Measurements from ENCODE around the gene CEP120.
"Not testable (repeated sequence)": the region's sequence is repeated elsewhere in the genome, so short reads cannot be mapped to it uniquely, and the experiment has no call there.

The CEP120 gene

DNA sequence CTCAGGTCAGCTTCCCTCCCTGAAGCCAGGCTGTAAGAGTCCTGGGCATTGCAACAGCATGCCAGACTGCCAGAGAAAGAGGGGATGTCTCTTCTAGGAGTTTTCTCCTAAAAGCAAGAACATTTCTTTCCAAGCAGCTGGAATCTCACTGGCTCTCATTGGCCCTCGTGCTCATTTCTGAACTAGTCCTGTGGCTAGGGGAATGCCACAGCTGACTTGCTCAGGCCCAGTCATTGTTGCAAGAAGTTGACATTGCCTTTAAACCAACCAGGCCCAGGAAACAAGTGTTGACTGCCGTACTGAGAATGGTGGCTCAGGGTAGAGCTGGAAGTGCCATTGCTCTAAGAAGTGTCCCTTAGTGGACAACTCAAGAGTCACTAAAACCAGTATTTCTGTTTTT lies 15.0 kb upstream of the CEP120 start:
- DNase-seq: no peak

- no peak for DNase-seq
Measured at GRCh38 chr5:123436201-123436600, 13.0 kb upstream of the CEP120 start.

- DNase-seq: no peak
Measured at GRCh38 chr5:123434796-123435195, 11.6 kb upstream of the CEP120 start.

- DNase-seq: no peak
Measured at GRCh38 chr5:123433596-123433995, 10.4 kb upstream of the CEP120 start.

DNA sequence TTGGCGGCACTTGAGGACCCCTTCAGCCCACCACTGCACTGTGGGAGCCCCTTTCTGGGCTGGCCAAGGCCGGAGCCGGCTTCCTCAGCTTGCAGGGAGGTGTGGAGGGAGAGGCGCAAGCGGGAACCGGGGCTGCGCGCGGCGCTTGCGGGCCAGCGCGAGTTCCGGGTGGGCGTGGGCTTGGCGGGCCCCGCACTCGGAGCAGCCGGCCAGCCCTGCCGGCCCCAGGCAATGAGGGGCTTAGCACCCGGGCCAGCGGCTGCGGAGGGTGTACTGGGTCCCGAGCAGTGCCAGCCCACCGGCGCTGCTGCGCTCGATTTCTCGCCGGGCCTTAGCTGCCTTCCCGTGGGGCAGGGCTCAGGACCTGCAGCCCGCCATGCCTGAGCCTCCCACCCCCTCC lies 7.2 kb upstream of the CEP120 start:
- DNase-seq: not testable (repeated sequence)

DNA sequence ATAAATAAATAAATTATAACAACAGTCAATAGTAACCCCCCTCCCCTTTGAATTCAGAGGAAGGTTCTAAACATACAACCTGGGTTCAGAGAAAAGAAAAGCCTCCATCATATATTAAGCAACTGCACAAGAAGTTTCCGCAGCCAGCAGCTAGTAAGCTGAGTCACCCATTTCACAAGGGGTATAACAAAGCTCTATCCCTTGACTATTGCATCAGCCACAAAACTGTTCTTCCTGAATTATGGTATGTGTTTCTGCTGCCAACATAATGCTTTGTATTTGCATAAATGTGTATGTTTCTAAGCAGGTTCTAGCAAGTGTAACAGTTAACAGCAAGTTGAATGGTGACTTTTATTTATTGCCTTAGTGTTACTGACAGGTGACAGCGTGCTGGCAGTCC lies 6.8 kb upstream of the CEP120 start:
- no peak for DNase-seq

GRCh38 chr5:123429221-123429954 lies 6.2 kb upstream of the CEP120 start:
- DNase-seq: no peak

DNA sequence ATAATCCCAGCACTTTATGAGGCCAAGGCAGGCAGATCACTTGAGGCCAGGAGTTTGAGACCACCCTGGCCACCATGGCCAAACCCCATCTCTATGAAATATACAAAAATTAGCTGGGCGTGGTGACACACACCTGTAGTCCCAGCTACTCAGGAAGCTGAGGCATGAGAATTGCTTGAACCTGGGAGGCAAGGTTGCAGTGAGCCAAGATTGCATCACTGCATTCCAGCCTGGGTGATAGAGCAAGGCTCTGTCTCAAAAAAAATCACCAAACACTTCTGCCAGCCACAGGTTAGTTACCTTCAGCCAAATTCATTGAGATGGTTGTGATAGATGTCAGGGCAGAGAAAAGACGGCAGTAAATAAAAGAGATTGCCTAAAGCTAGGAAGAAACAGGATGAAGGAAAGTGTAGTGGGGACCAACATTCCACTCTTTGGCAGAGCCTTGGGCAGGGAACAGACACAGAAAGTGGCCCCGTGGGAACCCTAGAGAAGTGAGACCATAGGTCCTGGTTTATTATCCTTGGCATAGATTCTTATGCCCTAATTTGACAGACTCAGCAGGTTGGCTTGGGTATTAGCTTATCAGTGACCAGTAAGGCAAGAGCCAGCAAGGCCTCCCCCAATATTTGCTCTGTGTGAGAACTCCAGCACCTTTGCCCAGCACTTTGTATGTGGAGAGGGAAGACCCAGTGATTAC lies 5.5 kb upstream of the CEP120 start:
- no peak for DNase-seq

GRCh38 chr5:123427281-123427680 lies 4.1 kb upstream of the CEP120 start:
- DNase-seq: no peak

DNA sequence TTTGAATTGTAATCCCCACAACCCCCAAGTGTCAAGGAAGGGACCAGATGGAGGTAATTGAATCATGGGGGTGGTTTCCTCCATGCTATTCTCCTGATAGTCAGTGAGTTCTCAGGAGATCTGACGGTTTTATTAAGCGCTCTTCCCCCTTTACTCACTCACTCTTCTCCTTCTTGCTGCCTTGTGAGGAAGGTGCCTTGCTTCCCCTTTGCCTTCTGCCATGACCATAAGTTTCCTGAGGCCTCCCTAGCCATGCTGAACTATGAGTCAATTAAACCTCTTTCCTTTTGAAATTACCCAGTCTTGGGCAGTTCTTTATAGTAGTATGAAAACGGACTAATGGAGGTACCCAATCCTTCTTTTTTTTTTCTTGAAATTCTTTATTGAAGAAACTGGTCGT lies 2.2 kb upstream of the CEP120 start:
- DNase-seq: no peak

DNA sequence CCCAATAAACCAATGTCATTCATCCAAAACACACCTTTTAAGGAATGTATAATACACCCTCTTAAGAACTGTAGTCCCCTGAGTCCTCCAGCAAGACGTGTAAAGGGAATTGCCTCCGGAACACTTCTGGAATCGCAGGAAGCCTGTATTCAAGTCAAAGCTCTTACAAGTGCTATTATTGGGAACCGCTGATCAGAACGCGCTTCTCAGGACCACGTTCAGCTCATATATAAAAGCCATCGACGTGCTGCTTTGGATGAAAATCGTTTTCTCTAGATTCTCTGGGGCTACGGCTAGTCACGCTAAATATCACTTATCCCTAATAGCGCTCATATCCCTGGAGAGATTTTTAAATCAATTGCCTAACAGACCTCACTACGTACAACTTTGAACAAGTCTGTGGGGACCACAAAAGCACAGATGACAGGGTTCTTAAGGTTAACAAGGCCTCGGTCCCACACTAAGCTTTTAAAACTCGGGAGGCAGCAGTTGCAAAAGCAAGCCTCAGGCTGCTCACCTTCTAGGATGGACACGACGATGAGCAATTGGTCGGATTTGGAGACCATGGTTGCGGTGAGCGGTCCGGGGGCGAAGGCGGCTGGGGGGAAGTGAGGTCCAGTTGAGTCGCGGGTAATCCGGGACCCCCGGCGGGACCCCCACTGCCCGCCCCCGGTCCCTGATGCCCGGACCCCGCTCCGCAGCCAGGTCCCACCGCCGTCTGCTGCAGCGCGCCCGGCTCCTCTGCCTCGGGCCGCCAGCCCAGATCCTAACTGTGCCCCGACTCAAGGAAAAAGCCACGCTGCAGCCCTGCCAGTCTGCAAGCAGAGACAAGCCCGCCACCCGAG lies 548 bp downstream of the CEP120 start:
- no peak for DNase-seq

DNA sequence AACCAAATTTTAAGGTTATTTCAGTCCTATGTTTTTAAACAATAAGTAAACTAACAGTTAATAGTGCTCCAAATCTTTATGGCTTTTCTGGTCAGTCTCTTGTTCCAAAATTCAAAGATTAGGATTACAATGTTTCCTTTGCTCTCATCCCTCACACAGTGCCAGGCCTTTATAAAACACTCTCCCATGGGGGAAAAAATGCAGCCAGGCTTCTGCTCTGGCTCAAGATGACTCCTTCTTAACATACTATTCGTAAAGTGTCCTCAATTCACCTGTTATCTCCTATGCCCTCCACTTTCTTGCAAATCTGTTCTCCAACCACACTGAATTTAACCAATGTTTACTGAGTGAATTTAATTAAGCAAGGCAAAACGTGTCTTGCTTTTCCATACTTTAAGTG lies 1.4 kb downstream of the CEP120 start:
- no peak for DNase-seq

GRCh38 chr5:123414974-123415373 lies 8.2 kb downstream of the CEP120 start:
- no peak for DNase-seq

- no peak for DNase-seq
Measured at GRCh38 chr5:123412206-123412605, 11.0 kb downstream of the CEP120 start.

GRCh38 chr5:123401999-123402398 lies 21.2 kb downstream of the CEP120 start:
- not testable (repeated sequence) for DNase-seq

GRCh38 chr5:123401320-123401719 lies 21.9 kb downstream of the CEP120 start:
- DNase-seq: no peak

- not testable (repeated sequence) for DNase-seq
Measured at GRCh38 chr5:123400870-123401291, 22.3 kb downstream of the CEP120 start.

DNA sequence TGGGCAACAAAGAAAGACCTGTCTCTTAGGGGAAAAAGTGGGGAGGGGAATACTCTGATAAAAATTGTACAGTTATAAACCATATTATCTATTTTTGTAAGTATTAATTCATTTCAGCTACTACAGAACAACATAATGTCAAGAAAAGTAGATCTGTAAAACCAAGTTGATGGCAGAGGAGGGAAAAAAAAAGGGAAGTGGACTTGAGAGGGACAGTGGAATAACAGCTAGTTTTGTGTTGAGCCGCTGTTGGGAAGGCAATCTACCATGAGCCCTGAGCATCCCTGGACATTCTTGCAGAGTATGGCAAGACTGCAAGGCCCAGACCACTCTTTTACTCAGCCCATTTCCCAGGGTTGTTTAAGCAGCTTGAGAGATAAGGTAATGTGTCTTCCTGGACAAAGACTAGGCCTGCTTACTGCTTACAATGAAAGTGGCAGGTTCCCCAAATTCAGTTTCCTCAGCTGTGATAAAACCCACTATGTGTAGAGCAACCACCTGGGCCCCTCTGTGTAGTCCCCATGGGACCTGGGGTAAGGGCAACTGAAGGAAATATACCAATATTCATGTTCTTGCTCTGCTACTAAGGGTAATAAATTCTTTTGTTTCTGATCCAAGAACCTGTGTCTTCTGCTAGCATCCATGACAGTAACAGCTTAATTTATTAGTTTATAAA lies 25.0 kb downstream of the CEP120 start:
- DNase-seq: no peak

GRCh38 chr5:123397538-123397937 lies 25.7 kb downstream of the CEP120 start:
- DNase-seq: no peak

- no peak for DNase-seq
Measured at GRCh38 chr5:123391009-123391408, 32.2 kb downstream of the CEP120 start.

GRCh38 chr5:123389794-123390193 lies 33.4 kb downstream of the CEP120 start:
- DNase-seq: no peak

DNA sequence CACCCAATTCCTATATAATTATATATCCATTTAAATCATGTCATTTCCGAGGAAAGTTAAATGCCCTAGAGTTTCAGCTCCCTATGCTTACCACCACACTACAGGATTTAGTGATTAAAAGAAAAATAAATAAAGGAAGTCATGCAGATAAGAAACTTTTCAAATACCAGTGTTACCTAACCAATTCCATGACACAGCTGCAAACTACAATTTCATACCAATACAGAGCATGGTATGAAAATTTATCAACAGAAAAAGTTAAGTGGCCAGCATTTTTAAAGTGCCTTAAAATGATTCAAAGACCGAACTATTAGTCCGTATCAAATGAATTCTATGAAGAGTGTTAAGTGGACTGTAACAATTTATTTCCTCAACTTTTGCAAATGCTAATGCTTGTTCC lies 35.9 kb downstream of the CEP120 start:
- DNase-seq: no peak

DNA sequence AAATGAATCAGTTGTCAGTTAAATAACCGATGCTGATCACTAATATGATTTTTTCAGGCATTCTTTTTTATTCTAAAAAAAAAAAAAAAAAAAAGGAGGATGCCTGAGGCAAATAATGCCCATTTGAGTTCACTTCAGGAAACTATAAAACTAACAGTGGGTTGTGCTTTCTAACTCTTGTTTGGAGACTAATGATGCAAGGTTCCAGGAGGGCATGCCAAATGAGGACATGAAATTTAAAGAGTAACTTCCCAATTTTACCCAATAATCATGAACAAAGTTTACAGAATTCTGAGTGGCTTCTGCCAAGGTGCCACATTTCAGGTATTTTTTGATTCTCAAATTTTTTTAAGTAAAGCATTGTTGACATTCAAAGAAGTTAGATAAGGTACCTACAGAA lies 41.0 kb downstream of the CEP120 start:
- no peak for DNase-seq

Measured in NCI-H1436 treated with DMSO at 0.1 percent for 48 hours (cell line).